GM18867 (cell line): Measurements from ENCODE around the gene E2F8.

Experiments used
- ATAC-seq: cut with Tn5 transposase; IDR thresholded peaks from one replicate; pipeline ENCODE4 v1.9.1; 2021; ENCODE audit warnings: mild to moderate bottlenecking, moderate library complexity; ENCODE audit not compliant: unreplicated experiment

Gene E2F8

GRCh38 chr11:19191530-19192169 lies 49.1 kb downstream of the E2F8 start:
- ATAC-seq, result no peak

- ATAC-seq, result no peak
These were observed 52.9 kb downstream of the E2F8 start for GRCh38 chr11:19187833-19188258.

DNA sequence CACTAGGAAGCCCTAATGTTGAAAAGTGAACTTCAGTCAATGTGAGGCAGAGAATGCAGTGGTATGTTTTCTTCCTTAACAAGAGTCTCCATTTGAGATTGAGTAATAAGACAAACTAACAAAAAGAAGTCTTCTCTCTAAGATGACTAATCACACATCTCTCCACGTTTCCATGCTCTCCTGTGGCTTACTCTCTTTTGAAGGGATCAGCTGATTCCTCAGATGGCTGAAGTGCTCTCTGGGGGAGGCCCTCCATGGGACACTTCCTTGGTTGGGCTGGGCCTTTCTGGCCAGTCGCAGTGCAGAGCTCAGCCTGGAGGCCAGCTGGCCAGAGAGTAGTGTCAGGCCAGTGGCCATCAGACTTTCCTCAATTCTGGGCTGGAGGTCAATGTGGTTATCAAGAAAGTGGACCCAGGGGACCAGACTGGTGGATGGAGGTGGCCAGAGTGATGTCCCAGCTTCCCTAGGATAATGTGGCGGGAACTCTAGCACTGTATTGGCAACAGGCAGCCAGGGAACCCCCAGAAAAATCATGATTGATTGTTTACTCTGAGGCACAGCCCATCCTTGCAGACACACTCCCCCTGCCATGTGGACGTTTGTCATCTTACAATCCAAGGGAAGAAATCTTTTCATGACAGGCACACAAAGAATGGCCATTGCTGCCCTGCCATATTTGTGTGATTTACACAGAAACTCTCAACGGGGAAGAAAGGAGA lies 53.5 kb downstream of the E2F8 start:
- ATAC-seq, result no peak

- ATAC-seq, result no peak
These were observed 55.2 kb downstream of the E2F8 start for GRCh38 chr11:19185516-19186052.

DNA sequence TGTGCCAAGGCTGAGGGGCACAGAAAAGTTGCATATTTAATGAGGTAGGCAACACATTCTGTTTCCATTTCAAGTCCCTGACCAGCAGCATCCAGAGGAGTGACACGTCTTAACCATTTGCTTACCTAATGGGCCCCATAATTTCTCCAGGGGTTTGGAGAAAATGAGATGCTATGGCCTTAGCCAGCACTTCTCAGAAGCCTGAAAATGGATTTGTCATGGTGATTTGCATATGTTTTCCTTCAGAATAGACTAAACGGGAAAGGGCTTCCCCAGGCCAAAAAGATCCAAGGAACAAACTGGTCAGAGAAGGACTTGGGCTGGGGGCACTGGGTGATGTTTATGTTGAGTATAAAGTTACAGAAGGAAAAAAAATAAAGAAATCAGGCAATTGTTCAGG lies 55.7 kb downstream of the E2F8 start:
- no peak for ATAC-seq

GRCh38 chr11:19183646-19184045 lies 57.1 kb downstream of the E2F8 start:
- no peak for ATAC-seq

GRCh38 chr11:19181531-19182261 lies 59.0 kb downstream of the E2F8 start:
- no peak for ATAC-seq

GRCh38 chr11:19176629-19177186 lies 64.0 kb downstream of the E2F8 start:
- ATAC-seq, result no peak
